Measurements from ENCODE around the gene FOXP1. TPM values are rescaled to one million over a fixed set of nuclear protein-coding genes. Genes with fewer than 3 reads are reported as not detected.

The FOXP1 gene
- total RNA-seq, 1 experiment from 2014 or later = 75.3 TPM

- Mint-ChIP-seq H3K9me3 (no peaks in the 10 kb centered on the region), H3K36me3 (ENCODE audit: insufficient read depth in 1 of 3, low read depth in 3 of 3) (peaks cover 2 to 15% (median 8%) of the 10 kb centered on the region in 3 experiments; a peak in 4 of 7 replicates), H3K27ac (no peak overlapping the region), H3K4me1 (peaks cover 28 to 31% of the 10 kb centered on the region in 2 experiments), H3K27me3 (ENCODE audit: low read depth) (no peaks in the 10 kb centered on the region), H3K4me3 (no peak overlapping the region)
- Histone ChIP-seq H3K79me2 (ENCODE audit: insufficient read depth, low read length) (no peaks in the 10 kb centered on the region), H3K79me1 (ENCODE audit: insufficient read depth, low read depth, low read length, poor library complexity, severe bottlenecking) (no peaks in the 10 kb centered on the region), H3K9me3 (ENCODE audit: control insufficient read depth, low read depth, low read length) (no peaks in the 10 kb centered on the region), H3T11ph (ENCODE audit: low read length) (no peak overlapping the region), H4K20me1 (ENCODE audit: control insufficient read depth, insufficient read depth, insufficient read length) (no peaks in the 10 kb centered on the region), H3K23me2 (ENCODE audit: insufficient read length, low read depth, low read length, poor library complexity, severe bottlenecking) (no peaks in the 10 kb centered on the region), H3K9ac (ENCODE audit: extremely low read depth, insufficient read length, low read length) (no peak overlapping the region), H3K27me3 (ENCODE audit: insufficient read depth, low read length) (no peaks in the 10 kb centered on the region), H2BK20ac (ENCODE audit: low read depth, low read length, poor library complexity, severe bottlenecking) (no peak overlapping the region), H4K8ac (replicated peaks; ENCODE audit: insufficient read length, low read depth, low read length) (no peak overlapping the region), H2BK12ac (ENCODE audit: insufficient read length, low read depth, low read length) (no peak overlapping the region), H2AFZ (ENCODE audit: low read length) (no peak overlapping the region), H3K4me2 (ENCODE audit: insufficient read depth, insufficient read length, low read length) (no peak overlapping the region), H2AK5ac (ENCODE audit: insufficient read length, low read length) (no peak overlapping the region), H3K4me1 (ENCODE audit: insufficient read depth, low read length) (peaks cover 11% of the 10 kb centered on the region; the same call in 1 of the 2 replicates), H3K27ac (ENCODE audit: insufficient read length, low read depth, low read length) (no peak overlapping the region), H2BK15ac (ENCODE audit: low read depth, low read length) (no peak overlapping the region), H4K5ac (ENCODE audit: insufficient read length, low read depth, low read length) (no peak overlapping the region), H4K91ac (ENCODE audit: insufficient read length, low read depth, low read length) (no peak overlapping the region), H3K14ac (ENCODE audit: insufficient read depth, low read length) (no peak overlapping the region), H3K23ac (ENCODE audit: insufficient read length, low read depth, low read length) (no peak overlapping the region), H2BK5ac (ENCODE audit: insufficient read length, low read length) (no peak overlapping the region), H3K4ac (ENCODE audit: low read depth, low read length) (no peak overlapping the region), H3K56ac (ENCODE audit: insufficient read length, low read depth, low read length) (no peak overlapping the region), H3K18ac (ENCODE audit: insufficient read length, low read depth, low read length) (no peak overlapping the region), H2BK120ac (ENCODE audit: low read depth, low read length, poor library complexity, severe bottlenecking) (no peak overlapping the region)
- DNase-seq = no peak
- no CpG with 5 or more reads among the region's 4 CpGs for WGBS (ENCODE audit: extremely low coverage, insufficient read length, low lambda C conversion rate)
- TF ChIP-seq, protein P1, sequence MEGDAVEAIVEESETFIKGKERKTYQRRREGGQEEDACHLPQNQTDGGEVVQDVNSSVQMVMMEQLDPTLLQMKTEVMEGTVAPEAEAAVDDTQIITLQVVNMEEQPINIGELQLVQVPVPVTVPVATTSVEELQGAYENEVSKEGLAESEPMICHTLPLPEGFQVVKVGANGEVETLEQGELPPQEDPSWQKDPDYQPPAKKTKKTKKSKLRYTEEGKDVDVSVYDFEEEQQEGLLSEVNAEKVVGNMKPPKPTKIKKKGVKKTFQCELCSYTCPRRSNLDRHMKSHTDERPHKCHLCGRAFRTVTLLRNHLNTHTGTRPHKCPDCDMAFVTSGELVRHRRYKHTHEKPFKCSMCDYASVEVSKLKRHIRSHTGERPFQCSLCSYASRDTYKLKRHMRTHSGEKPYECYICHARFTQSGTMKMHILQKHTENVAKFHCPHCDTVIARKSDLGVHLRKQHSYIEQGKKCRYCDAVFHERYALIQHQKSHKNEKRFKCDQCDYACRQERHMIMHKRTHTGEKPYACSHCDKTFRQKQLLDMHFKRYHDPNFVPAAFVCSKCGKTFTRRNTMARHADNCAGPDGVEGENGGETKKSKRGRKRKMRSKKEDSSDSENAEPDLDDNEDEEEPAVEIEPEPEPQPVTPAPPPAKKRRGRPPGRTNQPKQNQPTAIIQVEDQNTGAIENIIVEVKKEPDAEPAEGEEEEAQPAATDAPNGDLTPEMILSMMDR (conservative IDR thresholded peaks at IDR 0.05) = no peak
These were observed 440.0 kb downstream of the FOXP1 start for GRCh38 chr3:71143493-71143892.

Measured in H9 (cell line).